ENCODE measurements around the gene GNL1.

GRCh38 chr6:30541515-30542403, 14.5 kb downstream of the GNL1 start:
- TF ChIP-seq POLR2A (IDR thresholded peaks at IDR 0.05) (no peak), CTCF (IDR thresholded peaks at IDR 0.05) (peak; percentile 79 to 86 (median 82)), EP300 (IDR thresholded peaks at IDR 0.05) (no peak)

All from ovary (tissue), 3 donors.